ENCODE measurements around the gene LITAFD.
"Not testable (repeated sequence)": the region's sequence is repeated elsewhere in the genome, so short reads cannot be mapped to it uniquely, and the experiment has no call there.

Gene LITAFD

GRCh38 chr16:8882041-8882617 is at the start of gene LITAFD:
Gene LITAFD (plus strand): TSS chr16:8882351. CDS start chr16:8884356, 2,005 bp downstream.
- DNase-seq: no peak

- no peak for DNase-seq
Measured at GRCh38 chr16:8832717-8833105, 49.4 kb upstream of the LITAFD start.

- DNase-seq: not testable (repeated sequence)
Measured at GRCh38 chr16:8836797-8837196, 45.4 kb upstream of the LITAFD start.

GRCh38 chr16:8837594-8837993 is 44.6 kb upstream of the LITAFD start:
- not testable (repeated sequence) for DNase-seq

- not testable (repeated sequence) for DNase-seq
Measured at GRCh38 chr16:8842016-8842415, 40.1 kb upstream of the LITAFD start.

GRCh38 chr16:8843296-8843695 is 38.9 kb upstream of the LITAFD start:
- DNase-seq: not testable (repeated sequence)

GRCh38 chr16:8845699-8846298 is 36.4 kb upstream of the LITAFD start:
- DNase-seq: no peak

- no peak for DNase-seq
Measured at GRCh38 chr16:8846401-8846932, 35.7 kb upstream of the LITAFD start.

- no peak for DNase-seq
Measured at GRCh38 chr16:8847145-8847544, 35.0 kb upstream of the LITAFD start.

GRCh38 chr16:8847623-8848022 is 34.5 kb upstream of the LITAFD start:
- DNase-seq: no peak

GRCh38 chr16:8848231-8848938 is 33.8 kb upstream of the LITAFD start:
- no peak for DNase-seq

GRCh38 chr16:8848939-8849391 is 33.2 kb upstream of the LITAFD start:
- no peak for DNase-seq

- DNase-seq: no peak
Measured at GRCh38 chr16:8849411-8850011, 32.6 kb upstream of the LITAFD start.

- no peak for DNase-seq
Measured at GRCh38 chr16:8850279-8850885, 31.8 kb upstream of the LITAFD start.

- DNase-seq: no peak
Measured at GRCh38 chr16:8851761-8852403, 30.3 kb upstream of the LITAFD start.

GRCh38 chr16:8852534-8852933 is 29.6 kb upstream of the LITAFD start:
- no peak for DNase-seq

- DNase-seq: no peak
Measured at GRCh38 chr16:8853150-8853549, 29.0 kb upstream of the LITAFD start.

- DNase-seq: no peak
Measured at GRCh38 chr16:8853611-8854010, 28.5 kb upstream of the LITAFD start.

GRCh38 chr16:8854298-8854948 is 27.7 kb upstream of the LITAFD start:
- no peak for DNase-seq

GRCh38 chr16:8855051-8855786 is 26.9 kb upstream of the LITAFD start:
- no peak for DNase-seq

GRCh38 chr16:8855972-8856371 is 26.2 kb upstream of the LITAFD start:
- no peak for DNase-seq
